ENCODE measurements around the gene PCDHA4. TPM values are rescaled to one million over a fixed set of nuclear protein-coding genes. Genes with fewer than 3 reads are reported as not detected.
A peak's percentile ranks its signal among the peaks of the same experiment; 100 is the strongest.
"Not testable (repeated sequence)": the region's sequence is repeated elsewhere in the genome, so short reads cannot be mapped to it uniquely, and the experiment has no call there.

The PCDHA4 gene
- polyA plus RNA-seq, 1 donor from 2014 or later = not detected

DNA sequence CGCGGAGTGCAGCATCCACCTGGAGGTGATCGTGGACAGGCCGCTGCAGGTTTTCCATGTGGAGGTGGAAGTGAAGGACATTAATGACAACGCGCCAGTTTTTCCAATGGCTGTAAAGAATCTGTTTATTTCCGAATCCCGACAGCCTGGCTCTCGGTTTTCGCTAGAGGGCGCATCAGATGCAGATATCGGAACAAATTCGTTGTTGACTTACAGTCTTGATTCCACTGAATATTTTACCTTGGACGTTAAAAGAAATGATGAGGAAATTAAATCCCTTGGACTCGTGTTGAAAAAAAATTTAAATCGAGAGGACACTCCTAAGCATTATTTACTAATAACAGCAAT is 5.4 kb upstream of the PCDHA4 start:
- H3K27ac Mint-ChIP-seq = peak overlapping the region in 1 of 3 donors; percentile 10
- H3K9me3 Mint-ChIP-seq = peaks cover 2 to 26% (median 16%) of the 10 kb centered on the region in 3 donors
- no peaks in the 10 kb centered on the region for H3K36me3 Mint-ChIP-seq
- H3K27me3 Mint-ChIP-seq = peaks cover 1% of the 10 kb centered on the region
- no peak overlapping the region for H3K4me3 Mint-ChIP-seq
- H3K4me1 Mint-ChIP-seq = no peaks in the 10 kb centered on the region

GRCh38 chr5:140802381-140802780 is 4.5 kb upstream of the PCDHA4 start:
- H3K4me3 Mint-ChIP-seq, H3K36me3 Mint-ChIP-seq, H3K27me3 Mint-ChIP-seq, H3K4me1 Mint-ChIP-seq, H3K27ac Mint-ChIP-seq: not testable (repeated sequence)
- H3K9me3 Mint-ChIP-seq = peaks cover 4 to 26% (median 18%) of the 10 kb centered on the region in 3 donors

DNA sequence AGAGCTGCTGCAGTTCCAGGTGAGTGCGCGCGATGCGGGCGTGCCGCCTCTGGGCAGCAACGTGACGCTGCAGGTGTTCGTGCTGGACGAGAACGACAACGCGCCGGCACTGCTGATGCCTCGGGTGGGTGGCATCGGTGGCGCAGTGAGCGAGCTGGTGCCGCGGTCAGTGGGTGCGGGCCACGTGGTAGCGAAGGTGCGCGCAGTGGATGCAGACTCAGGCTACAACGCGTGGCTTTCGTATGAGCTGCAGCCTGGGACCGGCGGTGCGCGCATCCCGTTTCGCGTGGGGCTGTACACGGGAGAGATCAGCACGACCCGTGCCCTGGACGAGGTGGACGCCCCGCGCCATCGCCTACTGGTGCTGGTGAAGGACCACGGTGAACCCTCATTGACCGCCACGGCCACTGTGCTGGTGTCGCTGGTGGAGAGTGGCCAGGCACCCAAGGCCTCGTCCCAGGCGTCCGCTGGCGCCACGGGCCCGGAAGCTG is 4.0 kb upstream of the PCDHA4 start:
- Mint-ChIP-seq H3K9me3 (peaks cover 4 to 26% (median 21%) of the 10 kb centered on the region in 3 donors), H3K27ac (no peak overlapping the region), H3K27me3 (peaks cover 6% of the 10 kb centered on the region), H3K4me1 (no peaks in the 10 kb centered on the region), H3K4me3 (no peak overlapping the region), H3K36me3 (no peaks in the 10 kb centered on the region)

GRCh38 chr5:140808241-140808888 is 1.5 kb downstream of the PCDHA4 start:
- not testable (repeated sequence) for H3K27me3 Mint-ChIP-seq, H3K4me1 Mint-ChIP-seq, H3K4me3 Mint-ChIP-seq, H3K27ac Mint-ChIP-seq, H3K36me3 Mint-ChIP-seq
- peaks cover 9 to 21% (median 19%) of the 10 kb centered on the region in 3 donors for H3K9me3 Mint-ChIP-seq

DNA sequence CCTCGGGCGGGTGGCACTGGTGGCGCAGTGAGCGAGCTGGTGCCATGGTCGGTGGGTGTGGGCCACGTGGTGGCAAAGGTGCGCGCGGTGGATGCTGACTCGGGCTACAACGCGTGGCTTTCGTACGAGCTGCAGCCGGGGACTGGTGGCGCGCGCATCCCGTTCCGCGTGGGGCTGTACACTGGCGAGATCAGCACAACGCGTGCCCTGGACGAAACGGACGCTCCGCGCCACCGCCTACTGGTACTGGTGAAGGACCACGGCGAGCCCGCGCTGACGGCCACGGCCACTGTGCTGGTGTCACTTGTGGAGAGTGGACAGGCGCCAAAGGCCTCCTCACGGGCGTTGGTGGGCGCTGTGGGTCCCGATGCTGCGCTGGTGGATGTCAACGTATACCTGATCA is 2.0 kb downstream of the PCDHA4 start:
- Mint-ChIP-seq H3K4me3 (no peak overlapping the region), H3K36me3 (no peaks in the 10 kb centered on the region), H3K9me3 (peaks cover 7 to 19% (median 15%) of the 10 kb centered on the region in 3 donors), H3K4me1 (no peaks in the 10 kb centered on the region), H3K27ac (no peak overlapping the region), H3K27me3 (peaks cover 7% of the 10 kb centered on the region)

DNA sequence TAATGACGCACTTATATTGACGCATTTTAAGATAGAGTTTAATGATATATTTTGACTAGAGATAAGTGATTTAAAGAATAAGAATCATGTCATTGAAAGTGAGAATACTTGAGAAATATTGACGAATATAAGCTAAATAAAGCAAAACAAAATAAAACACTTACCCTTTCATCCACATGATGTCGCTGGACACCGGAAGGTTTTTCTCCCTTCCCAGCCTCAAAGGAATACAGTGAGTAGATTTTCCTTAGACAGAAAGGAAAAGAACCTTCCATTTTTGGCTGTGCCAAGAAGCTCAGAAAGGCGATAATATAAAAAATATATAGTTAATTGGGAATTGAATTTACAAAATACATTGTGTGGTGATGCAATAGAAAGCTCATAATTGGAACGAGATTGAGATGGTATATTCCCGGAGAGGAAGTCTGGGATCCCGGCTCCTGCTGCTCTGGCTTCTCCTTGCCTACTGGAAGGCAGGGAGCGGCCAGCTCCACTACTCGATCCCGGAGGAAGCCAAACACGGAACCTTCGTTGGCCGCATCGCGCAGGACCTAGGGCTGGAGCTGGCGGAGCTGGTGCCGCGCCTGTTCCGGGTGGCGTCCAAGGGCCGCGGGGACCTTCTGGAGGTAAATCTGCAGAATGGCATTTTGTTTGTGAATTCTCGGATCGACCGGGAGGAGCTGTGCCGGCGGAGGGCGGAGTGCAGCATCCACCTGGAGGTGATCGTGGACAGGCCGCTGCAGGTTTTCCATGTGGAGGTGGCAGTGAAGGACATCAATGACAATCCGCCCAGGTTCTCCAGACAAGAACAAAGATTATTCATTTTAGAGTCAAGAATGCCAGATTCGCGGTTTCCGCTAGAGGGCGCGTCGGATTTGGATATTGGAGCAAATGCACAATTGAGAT is 14.8 kb downstream of the PCDHA4 start, which contains the start of gene PCDHA5:
Gene PCDHA5 (plus strand): TSS at position 239 of the 906 bp plus-strand sequence.
- H3K4me3 Mint-ChIP-seq = no peak within 1 kb of the TSS
- H3K36me3 Mint-ChIP-seq = no peaks in the 10 kb centered on the region
- H3K9me3 Mint-ChIP-seq = peaks cover 0 to 3% (median 3%) of the 10 kb centered on the region in 3 donors
- no peaks in the 10 kb centered on the region for H3K4me1 Mint-ChIP-seq
- H3K27me3 Mint-ChIP-seq = peaks cover 3% of the 10 kb centered on the region
- no peak within 1 kb of the TSS for H3K27ac Mint-ChIP-seq

DNA sequence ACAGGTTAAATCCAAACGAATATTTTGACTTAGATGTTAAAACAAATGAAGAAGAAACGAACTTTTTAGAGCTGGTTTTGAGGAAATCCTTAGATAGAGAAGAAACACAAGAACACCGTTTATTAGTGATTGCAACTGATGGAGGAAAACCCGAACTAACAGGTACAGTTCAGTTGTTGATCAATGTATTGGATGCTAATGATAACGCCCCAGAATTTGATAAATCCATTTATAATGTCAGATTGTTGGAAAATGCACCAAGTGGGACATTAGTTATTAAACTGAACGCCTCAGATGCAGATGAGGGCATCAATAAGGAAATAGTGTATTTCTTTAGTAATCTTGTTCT is 15.4 kb downstream of the PCDHA4 start:
- Mint-ChIP-seq H3K36me3 (no peaks in the 10 kb centered on the region), H3K27ac (no peak overlapping the region), H3K9me3 (peaks cover 0 to 7% (median 5%) of the 10 kb centered on the region in 3 donors), H3K4me1 (no peaks in the 10 kb centered on the region), H3K4me3 (no peak overlapping the region), H3K27me3 (peaks cover 6% of the 10 kb centered on the region)

DNA sequence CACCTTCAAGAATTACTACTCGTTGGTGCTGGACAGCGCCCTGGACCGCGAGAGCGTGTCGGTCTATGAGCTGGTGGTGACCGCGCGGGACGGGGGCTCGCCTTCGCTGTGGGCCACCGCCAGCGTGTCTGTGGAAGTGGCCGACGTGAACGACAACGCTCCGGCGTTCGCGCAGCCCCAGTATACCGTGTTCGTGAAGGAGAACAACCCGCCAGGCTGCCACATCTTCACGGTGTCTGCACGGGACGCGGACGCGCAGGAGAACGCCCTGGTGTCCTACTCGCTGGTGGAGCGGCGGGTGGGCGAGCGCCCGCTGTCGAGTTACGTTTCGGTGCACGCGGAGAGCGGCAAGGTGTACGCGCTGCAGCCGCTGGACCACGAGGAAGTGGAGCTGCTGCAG is 16.1 kb downstream of the PCDHA4 start:
- H3K27ac Mint-ChIP-seq, H3K27me3 Mint-ChIP-seq, H3K9me3 Mint-ChIP-seq, H3K4me3 Mint-ChIP-seq, H3K36me3 Mint-ChIP-seq, H3K4me1 Mint-ChIP-seq: not testable (repeated sequence)

DNA sequence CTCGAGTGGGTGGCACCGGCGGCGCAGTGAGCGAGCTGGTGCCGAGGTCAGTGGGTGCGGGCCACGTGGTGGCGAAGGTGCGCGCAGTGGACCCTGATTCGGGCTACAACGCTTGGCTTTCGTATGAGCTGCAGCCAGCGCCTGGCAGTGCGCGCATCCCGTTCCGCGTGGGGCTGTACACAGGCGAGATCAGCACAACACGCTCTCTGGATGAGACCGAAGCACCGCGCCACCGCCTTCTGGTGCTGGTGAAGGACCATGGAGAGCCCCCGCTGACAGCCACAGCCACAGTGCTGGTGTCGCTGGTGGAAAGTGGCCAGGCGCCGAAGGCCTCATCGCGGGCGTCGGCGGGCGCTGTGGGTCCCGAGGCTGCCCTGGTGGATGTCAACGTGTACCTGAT is 16.6 kb downstream of the PCDHA4 start:
- Mint-ChIP-seq H3K4me3 (no peak overlapping the region), H3K9me3 (peaks cover 0 to 12% (median 7%) of the 10 kb centered on the region in 3 donors), H3K27ac (no peak overlapping the region), H3K27me3 (peaks cover 7% of the 10 kb centered on the region), H3K4me1 (no peaks in the 10 kb centered on the region), H3K36me3 (no peaks in the 10 kb centered on the region)

GRCh38 chr5:140827704-140828361 is 21.0 kb downstream of the PCDHA4 start, which contains the start of gene PCDHA6:
Gene PCDHA6 (plus strand): TSS chr5:140827960. CDS start chr5:140828092, 132 bp downstream.
- Mint-ChIP-seq H3K36me3 (no peaks in the 10 kb centered on the region), H3K9me3 (peaks cover 0 to 18% (median 6%) of the 10 kb centered on the region in 3 donors), H3K4me3 (no peak within 1 kb of the TSS), H3K27me3 (peaks cover 12% of the 10 kb centered on the region), H3K4me1 (no peaks in the 10 kb centered on the region), H3K27ac (no peak within 1 kb of the TSS)

DNA sequence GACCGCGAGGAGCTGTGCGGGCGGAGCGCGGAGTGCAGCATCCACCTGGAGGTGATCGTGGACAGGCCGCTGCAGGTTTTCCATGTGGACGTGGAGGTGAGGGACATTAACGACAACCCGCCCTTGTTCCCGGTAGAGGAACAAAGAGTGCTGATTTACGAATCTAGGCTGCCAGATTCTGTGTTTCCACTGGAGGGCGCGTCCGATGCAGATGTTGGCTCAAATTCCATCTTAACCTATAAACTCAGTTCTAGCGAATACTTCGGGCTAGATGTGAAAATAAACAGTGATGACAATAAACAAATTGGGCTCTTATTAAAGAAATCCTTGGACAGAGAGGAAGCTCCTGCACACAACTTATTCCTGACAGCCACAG is 21.5 kb downstream of the PCDHA4 start:
- Mint-ChIP-seq H3K9me3 (peaks cover 0 to 20% (median 10%) of the 10 kb centered on the region in 3 donors), H3K27me3 (peaks cover 15% of the 10 kb centered on the region), H3K36me3 (no peaks in the 10 kb centered on the region), H3K4me1 (no peaks in the 10 kb centered on the region), H3K27ac (no peak overlapping the region), H3K4me3 (no peak overlapping the region)

DNA sequence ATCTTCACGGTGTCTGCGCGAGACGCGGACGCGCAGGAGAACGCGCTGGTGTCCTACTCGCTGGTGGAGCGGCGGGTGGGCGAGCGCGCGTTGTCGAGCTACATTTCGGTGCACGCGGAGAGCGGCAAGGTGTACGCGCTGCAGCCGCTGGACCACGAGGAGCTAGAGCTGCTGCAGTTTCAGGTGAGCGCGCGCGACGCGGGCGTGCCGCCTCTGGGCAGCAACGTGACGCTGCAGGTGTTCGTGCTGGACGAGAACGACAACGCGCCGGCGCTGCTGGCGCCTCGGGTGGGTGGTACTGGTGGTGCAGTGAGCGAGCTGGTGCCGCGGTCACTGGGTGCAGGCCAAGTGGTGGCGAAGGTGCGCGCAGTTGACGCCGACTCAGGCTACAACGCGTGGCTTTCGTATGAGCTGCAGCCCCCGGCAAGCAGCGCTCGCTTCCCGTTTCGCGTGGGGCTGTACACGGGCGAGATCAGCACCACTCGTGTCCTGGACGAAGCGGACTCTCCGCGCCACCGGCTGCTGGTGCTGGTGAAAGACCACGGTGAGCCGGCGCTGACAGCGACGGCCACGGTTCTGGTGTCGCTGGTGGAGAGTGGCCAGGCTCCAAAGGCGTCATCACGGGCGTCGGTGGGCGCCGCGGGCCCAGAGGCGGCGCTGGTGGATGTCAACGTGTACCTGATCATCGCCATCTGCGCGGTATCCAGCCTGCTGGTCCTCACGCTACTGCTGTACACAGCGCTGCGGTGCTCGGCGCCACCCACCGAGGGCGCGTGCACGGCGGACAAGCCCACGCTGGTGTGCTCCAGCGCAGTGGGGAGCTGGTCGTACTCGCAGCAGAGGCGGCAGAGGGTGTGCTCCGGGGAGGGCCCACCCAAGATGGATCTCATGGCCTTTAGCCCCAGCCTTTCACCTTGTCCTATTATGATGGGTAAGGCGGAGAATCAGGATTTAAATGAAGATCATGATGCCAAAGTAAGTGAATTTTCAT is 22.9 kb downstream of the PCDHA4 start:
- peaks cover 18% of the 10 kb centered on the region for H3K27me3 Mint-ChIP-seq
- peaks cover 0 to 24% (median 10%) of the 10 kb centered on the region in 3 donors for H3K9me3 Mint-ChIP-seq

DNA sequence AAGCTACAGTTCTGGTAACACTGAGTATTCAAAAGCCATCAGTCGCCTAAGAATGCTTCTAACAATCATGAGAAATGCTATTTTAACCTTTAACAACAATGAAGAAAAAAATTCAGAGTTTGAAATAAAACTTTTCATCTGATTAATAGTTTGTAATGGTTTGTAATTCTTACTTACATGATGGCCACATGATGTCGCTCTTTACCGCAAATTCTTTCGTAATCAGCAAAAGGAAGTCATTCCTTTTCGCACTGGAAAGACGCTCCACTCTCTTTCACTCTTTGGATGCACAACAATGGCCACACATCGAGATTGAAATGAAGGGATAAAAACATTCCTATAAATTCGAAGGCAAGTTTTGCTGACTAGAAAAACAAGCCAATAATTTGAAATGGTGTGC is 27.1 kb downstream of the PCDHA4 start, which contains the start of gene PCDHA7:
Gene PCDHA7 (plus strand): TSS at position 277 of the 400 bp plus-strand sequence. CDS start 115 bp downstream, at position 392.
- Mint-ChIP-seq H3K9me3 (peaks cover 0 to 9% (median 8%) of the 10 kb centered on the region in 3 donors), H3K4me3 (peak within 1 kb of the TSS in 1 of 4 donors; percentile 46), H3K27ac (peak within 1 kb of the TSS in 1 of 3 donors; percentile 32), H3K36me3 (no peaks in the 10 kb centered on the region), H3K27me3 (peaks cover 11% of the 10 kb centered on the region), H3K4me1 (no peaks in the 10 kb centered on the region)

More for the DNA sequence above, 22.9 kb downstream of the PCDHA4 start:
- not testable (repeated sequence) for H3K36me3 Mint-ChIP-seq, H3K27ac Mint-ChIP-seq, H3K4me3 Mint-ChIP-seq, H3K4me1 Mint-ChIP-seq

DNA sequence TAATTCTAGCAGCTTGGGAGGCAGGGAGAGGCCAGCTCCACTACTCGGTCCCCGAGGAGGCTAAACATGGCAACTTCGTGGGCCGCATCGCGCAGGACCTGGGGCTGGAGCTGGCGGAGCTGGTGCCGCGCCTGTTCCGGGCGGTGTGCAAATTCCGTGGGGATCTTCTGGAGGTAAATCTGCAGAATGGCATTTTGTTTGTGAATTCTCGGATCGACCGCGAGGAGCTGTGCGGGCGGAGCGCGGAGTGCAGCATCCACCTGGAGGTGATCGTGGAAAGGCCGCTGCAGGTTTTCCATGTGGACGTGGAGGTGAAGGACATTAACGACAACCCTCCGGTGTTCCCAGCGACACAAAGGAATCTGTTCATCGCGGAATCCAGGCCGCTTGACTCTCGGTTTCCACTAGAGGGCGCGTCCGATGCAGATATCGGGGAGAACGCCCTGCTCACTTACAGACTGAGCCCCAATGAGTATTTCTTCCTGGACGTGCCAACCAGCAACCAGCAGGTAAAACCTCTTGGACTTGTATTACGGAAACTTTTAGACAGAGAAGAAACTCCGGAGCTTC is 27.7 kb downstream of the PCDHA4 start:
- H3K4me3 Mint-ChIP-seq, H3K4me1 Mint-ChIP-seq, H3K9me3 Mint-ChIP-seq, H3K36me3 Mint-ChIP-seq: not testable (repeated sequence)
- Mint-ChIP-seq H3K27me3 (peaks cover 15% of the 10 kb centered on the region), H3K27ac (peak overlapping the region in 1 of 3 donors; percentile 32)
